ENCODE measurements around the gene STK10.
A peak's percentile ranks its signal among the peaks of the same experiment; 100 is the strongest.

Gene STK10

DNA sequence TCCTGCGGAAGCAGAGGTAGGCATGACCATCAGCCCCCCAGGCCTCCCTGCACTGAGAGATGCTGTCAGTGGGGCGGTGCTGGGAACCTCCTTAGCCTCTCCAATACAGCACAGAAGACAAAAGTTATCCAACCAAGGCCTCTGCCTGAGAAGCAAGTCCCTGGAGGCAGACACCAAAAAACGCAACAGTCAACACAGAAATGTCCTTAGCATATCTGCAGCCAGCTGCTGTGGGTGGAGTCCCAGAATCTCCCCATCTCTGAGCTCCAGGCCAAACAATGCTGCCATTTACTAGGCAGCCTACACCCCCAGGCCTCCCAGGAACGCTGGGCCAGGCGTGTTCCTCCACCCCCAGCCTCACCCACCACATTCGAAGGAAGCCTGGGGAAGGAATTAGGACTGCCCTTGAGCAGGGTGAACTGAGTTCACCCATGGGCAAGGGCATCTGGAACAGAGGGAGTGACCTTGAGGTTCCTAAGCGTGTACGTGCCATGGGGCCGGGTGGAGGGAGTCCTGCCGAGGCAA lies 43.7 kb downstream of the STK10 start:
- DNase-seq (ENCODE audit: low read depth, low spot score) = no peak

GRCh38 chr5:172143875-172144274 lies 44.1 kb downstream of the STK10 start:
- DNase-seq (ENCODE audit: low read depth, low spot score) = no peak

DNA sequence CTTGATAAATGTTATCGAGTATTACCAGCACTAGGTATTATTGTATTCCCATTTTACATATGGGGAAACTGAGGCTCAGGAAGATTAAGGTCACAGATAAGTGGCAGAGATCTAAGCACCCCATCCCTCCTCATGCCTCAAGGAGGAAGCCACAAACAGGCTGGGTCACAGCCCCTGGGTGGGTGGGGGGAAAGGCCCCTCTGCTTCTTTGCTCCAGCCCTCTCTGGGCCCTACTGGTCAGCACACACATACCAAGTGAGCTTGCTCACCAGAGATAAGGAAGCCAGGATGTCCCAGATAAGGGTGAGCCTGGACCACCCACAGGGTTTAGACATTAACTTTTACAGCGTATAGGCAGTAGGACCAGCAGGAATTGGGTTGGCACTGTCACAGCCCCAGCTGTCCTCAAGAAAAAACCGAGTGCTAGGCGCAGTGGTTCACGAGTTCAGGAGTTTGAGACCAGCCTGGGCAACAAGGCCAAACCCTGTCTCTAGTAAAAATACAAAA lies 45.3 kb downstream of the STK10 start:
- DNase-seq (ENCODE audit: low read depth, low spot score) = peak; percentile 16

GRCh38 chr5:172141949-172142319 lies 46.1 kb downstream of the STK10 start:
- no peak for DNase-seq (ENCODE audit: low read depth, low spot score)

DNA sequence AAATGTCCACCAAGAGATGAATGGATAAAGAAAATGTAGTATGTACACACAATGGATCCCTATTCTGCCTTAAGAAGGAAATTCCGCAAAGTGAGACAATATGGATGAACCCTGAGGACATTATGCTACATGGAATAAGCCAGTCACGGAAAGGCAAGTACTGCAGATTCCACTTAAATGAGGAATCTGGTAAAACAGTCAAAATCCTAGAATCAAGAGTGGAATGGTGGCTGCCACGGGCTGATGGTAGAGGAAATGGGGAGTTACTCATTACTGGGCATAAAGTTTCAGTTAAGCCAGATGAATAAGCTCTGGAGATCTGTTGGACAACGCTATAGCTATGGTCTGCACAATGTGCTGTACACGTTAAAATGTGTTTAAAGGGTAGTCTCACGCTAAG lies 47.2 kb downstream of the STK10 start:
- no peak for DNase-seq (ENCODE audit: low read depth, low spot score)

DNA sequence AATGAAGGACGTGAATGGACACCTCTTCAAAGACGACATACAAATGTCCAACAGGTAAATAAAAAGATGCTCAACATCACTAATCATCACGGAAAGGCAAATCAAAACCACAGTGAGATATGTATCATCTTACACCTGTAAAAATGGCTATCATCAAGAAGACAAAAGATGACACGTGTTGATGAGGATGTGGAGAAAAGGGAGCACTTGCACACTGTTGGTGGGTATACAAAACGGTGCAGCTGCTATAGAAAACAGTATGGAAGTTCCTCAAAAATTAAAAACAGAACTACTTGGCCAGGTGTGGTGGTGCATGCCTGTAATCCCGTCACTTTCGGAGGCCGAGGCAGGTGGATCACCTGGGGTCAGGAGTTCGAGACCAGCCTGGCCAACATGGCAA lies 47.9 kb downstream of the STK10 start:
- no peak for DNase-seq (ENCODE audit: low read depth, low spot score)

- DNase-seq (ENCODE audit: low read depth, low spot score) = no peak
Measured at GRCh38 chr5:172137046-172137445, 51.0 kb downstream of the STK10 start.

GRCh38 chr5:172133359-172134029 lies 54.5 kb downstream of the STK10 start:
- peak; percentile 89 for DNase-seq (ENCODE audit: low read depth, low spot score)

GRCh38 chr5:172131690-172132089 lies 56.3 kb downstream of the STK10 start:
- DNase-seq (ENCODE audit: low read depth, low spot score) = no peak

GRCh38 chr5:172129256-172129910 lies 58.6 kb downstream of the STK10 start:
- DNase-seq (ENCODE audit: low read depth, low spot score) = no peak

DNA sequence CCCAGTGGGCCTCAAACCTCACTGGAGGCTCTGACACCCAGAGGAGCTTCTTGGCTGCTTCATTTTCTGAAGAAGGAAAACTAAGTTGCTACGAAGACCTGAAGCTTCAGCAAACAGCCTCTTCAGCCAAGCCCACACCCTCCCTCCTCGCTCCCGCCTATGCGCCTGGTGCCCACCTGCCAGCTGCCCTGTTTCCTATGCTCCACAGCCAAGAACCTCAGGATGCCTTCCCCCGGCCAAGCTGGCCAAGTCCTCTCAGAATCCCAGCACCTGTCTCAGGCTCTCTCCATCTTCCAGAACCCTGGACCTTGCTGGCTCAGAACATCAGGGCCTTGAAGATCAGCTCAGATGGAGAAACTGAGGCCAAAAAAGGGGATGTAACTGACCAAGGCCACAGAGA lies 60.4 kb downstream of the STK10 start:
- DNase-seq (ENCODE audit: low read depth, low spot score) = no peak

DNA sequence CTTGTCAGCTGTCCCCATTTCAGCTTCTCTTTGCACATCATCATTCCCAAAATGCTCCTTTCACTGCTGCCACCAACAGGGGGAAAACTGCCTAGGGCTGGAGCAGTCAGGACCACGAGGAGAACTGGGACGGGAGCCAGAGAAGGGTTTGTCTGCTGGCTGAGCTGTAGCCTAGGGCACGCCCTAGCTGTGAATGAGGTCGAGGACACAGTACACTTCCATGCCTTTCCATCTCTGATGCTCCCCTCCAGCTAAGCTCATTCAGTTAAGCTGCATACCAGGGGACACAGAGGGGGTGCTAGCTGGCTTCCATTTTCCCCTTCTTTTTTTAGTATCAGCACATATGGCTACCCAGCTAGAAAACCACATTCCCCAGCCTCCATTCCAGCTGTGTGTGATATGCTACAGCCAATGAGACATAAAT lies 64.7 kb downstream of the STK10 start:
- peak; percentile 81 for DNase-seq (ENCODE audit: low read depth, low spot score)

DNA sequence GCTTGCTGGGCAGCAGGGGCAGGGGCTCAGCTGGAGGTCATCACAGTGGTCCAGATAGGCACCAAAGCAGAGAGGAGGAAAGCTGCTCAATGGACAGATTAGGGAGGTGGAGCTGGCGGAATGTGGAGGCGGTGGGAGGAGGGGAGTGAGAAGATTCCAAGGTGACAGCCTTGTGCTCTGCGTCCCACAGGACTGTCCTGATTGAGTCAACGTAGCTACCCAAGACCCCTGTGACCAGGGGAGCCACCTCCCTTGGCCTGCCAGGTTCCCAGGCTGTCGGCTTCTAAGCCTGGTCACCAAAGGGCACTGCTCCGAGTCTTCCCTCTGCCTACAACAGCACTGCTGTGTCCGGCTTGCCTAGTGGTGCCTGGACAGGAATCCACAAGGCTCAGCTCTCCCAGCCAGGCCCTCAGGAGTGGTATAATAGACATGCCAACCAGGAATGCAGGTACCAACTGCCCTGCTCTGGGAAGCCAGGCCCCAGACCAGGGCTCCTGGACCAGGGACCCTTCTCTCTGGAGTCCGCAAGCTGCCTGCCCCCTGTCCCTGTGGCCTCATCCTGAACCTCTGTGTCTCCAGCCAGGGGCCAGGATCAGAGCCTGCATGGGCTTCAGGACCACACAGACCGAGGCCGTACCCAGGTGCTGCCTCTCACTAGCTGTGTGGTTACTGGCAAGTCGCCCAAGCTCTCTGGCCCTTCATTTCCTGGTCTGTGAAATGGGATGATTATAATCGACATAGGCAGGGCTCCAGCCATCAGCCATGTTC lies 67.9 kb downstream of the STK10 start:
- no peak for DNase-seq (ENCODE audit: low read depth, low spot score)

GRCh38 chr5:172118891-172119290 lies 69.1 kb downstream of the STK10 start:
- no peak for DNase-seq (ENCODE audit: low read depth, low spot score)

- no peak for DNase-seq (ENCODE audit: low read depth, low spot score)
Measured at GRCh38 chr5:172117977-172118701, 69.9 kb downstream of the STK10 start.

- no peak for DNase-seq (ENCODE audit: low read depth, low spot score)
Measured at GRCh38 chr5:172115541-172115982, 72.5 kb downstream of the STK10 start.

DNA sequence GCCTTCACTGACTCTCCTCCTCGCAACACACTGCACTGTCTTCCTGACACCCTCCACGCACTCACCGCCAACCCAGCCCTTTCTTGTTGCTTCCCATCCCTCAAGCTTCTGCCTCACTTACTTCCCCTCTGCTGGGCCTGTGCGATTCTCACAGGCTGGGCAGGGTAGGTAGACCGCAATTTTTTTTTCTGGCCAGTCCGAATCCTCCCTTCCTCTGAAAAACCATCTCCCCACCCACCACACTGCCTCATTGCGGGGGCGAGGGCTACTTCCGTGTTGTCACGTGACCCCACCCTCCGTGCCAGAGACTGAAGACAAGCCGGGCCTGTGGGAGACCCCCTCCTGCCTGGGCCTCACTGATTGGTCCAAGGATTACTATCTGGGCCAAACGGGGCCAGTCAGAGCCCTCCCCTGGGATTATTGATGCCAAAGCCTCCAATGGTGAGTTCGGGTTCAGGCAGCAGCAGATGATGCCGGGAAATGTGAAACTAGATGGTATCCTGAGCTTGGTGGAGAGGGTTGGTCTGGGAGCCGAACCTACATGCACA lies 73.1 kb downstream of the STK10 start:
- no peak for DNase-seq (ENCODE audit: low read depth, low spot score)

DNA sequence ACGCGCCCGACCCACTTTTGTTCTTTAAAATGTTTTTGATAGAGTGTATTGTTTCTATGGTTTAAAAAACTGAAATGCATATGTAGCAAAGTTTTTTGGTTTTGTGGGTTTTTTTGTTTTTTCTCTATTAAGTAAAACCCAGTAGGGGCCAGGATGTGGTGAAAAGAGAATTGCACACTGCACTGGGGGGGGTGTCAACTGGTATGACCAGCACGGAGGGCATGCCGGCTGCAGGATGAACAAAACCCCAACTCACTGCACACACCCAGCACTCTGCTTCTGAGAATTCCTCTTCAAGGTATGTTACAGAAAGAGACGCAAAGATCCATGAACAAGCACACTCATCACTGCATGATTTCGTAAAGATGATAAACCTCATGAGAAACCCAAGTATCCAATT lies 75.0 kb downstream of the STK10 start:
- DNase-seq (ENCODE audit: low read depth, low spot score) = peak; percentile 65

DNA sequence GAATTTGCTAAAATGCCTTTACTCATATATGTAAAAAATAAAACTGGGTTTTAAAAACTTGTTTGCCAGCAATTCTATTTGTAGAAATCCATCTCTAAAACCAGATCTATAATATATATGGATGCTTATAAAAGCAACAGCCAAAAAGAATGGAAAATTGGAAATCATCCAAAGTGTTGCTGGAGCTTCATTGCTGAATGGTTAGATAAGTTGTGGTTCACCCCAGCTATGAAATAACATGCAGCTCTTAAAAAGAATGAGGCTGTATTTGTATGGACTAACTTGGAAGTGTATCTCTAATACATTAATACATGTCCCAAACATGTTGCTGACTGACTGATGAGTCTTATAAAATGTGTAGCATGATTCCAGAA lies 76.2 kb downstream of the STK10 start:
- peak; percentile 79 for DNase-seq (ENCODE audit: low read depth, low spot score)

DNA sequence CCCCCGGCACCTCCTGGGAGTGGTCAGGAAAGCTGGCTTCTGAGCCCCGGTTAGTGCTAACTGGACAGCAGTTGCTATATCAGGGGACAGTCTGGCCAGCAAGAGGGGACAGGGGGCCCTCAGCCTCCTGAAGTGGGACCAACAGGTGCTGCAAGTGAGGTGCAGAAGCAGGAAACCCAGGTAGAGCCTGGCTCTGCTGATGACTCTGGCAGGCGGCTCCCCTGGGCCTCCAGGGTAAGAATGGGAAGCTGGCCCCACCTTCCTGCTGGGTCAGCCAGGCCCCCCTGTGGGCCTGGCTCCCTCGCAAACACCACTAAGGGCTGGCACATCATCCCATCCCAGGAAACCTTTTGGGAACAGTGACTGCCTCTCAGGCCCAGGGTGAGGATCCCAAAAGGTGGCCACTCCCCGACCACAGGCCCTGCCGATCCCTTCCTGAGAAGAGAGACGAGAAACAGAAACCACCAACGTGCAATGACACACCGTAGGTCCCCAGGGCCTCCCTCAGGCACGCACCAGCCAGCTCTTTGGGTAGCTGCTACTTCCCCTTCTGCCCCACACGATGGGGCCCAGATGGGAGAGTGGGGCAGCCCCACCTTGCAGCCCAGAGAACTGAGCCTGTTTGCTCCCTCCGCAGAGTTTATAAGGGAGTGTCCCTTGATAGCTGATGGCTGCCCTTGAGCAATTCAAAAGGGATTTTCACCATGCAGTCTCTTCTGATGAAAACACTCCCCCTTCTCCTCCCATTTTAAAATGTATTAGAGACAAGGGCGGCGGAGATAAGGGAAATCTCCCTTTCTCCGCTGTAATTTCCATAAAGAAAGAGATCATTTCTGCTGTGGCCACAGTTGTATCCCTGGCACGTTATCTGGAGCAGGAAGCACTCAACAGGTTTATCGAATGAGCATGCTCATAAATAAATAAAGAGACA lies 76.8 kb downstream of the STK10 start:
- peak; percentile 58 for DNase-seq (ENCODE audit: low read depth, low spot score)

Measured in astrocyte of the hippocampus (primary cell).